Skeletal muscle satellite cell (primary cell): Measurements from ENCODE around the gene PDE2A.

Experiments
- H3K27me3 ChIP-seq: 2 replicates; pipeline ENCODE4 v1.7.0; 2013; ENCODE audit warnings: low read length; ENCODE audit not compliant: control insufficient read depth, insufficient read depth
- H3K36me3 ChIP-seq: 2 replicates; pipeline ENCODE4 v1.7.0; 2013; ENCODE audit warnings: mild to moderate bottlenecking, control low read depth, low read length; ENCODE audit not compliant: insufficient read depth
- H3K4me1 ChIP-seq: 2 replicates; pipeline ENCODE4 v1.7.0; 2013; ENCODE audit warnings: low read length; ENCODE audit not compliant: control insufficient read depth, insufficient read depth
- H3K4me2 ChIP-seq: 2 replicates; pipeline ENCODE4 v1.7.0; 2013; ENCODE audit warnings: mild to moderate bottlenecking, low read length
- H3K4me3 ChIP-seq: 2 replicates; pipeline ENCODE4 v1.7.0; 2013; ENCODE audit warnings: low read length
- H3K9ac ChIP-seq: 2 replicates; pipeline ENCODE4 v1.7.0; 2013; ENCODE audit warnings: mild to moderate bottlenecking, low read depth, low read length, moderate library complexity
- H3K9me3 ChIP-seq: replicated peaks from 2 replicates; pipeline ENCODE4 v1.7.0; 2013; ENCODE audit warnings: mild to moderate bottlenecking, control low read depth, low read length

Gene PDE2A

DNA sequence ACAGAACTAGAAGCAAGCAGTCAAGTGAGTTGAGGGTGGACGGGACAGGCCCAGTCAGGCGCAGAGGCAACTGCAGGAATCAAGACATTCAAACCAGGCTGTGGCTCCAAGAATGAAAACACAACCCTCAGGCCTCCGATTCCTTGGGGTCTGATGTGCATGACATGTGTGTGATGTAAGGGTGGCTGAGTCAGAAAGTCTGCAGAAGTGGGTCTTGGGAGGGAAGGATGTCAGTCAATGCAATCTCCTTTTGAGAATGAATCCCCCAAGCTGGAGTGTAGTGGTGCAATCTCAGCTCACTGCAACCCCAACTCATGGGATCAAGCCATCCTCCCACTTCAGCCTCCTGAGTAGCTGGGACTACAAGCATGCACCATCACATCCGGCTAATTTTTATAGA lies 15.9 kb upstream of the PDE2A start:
- no peak overlapping the region for H3K9ac ChIP-seq
- H3K4me3 ChIP-seq = no peak overlapping the region
- no peak overlapping the region for H3K4me2 ChIP-seq
- peaks cover 61% of the 10 kb centered on the region for H3K36me3 ChIP-seq
- no peaks in the 10 kb centered on the region for H3K9me3 ChIP-seq
- H3K27me3 ChIP-seq = no peaks in the 10 kb centered on the region
- H3K4me1 ChIP-seq = peaks cover 3% of the 10 kb centered on the region

DNA sequence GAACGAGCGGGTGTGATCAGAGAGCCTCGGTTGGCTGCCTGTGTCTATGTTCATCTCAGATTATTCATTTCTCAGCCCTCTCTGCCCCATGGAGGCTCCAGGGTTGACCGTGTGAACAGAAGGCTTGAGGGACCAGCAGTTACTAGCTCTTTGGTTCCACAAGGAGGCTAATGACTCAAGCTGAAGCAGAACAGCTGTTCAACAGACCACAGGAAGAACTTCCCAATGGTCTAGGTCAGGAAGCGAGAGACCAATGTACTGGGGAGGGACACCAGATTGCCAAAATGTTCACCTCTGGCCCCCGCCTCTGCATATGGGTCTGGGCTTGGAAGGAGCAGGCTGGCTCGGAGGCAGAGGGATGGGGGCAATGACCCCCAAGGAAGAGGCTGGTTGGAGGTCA lies 14.7 kb upstream of the PDE2A start:
- H3K27me3 ChIP-seq = no peaks in the 10 kb centered on the region
- H3K9ac ChIP-seq = no peak overlapping the region
- H3K4me3 ChIP-seq = no peak overlapping the region
- H3K4me2 ChIP-seq = no peak overlapping the region
- H3K9me3 ChIP-seq = no peaks in the 10 kb centered on the region
- peaks cover 14% of the 10 kb centered on the region for H3K4me1 ChIP-seq
- peaks cover 58% of the 10 kb centered on the region for H3K36me3 ChIP-seq

DNA sequence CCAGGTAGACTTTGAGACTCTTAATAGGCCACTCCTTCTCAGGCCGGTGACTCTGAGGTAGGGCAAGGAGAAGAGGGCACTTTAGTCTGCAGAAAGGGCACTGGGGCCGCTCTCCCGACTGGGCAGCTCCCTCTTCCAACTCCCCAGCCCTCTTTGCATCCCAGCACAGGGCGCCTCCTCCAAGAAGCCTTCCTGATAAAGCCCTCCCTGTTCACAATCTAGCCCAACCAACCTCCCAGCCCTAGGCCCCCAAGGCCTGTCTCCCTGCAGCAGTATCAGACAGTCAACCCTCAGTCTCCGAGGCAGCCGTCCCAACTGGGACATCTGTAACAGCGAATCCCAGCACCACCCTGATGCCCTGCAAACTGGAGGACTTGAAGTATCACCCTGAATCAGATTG lies 14.3 kb upstream of the PDE2A start:
- no peaks in the 10 kb centered on the region for H3K9me3 ChIP-seq
- no peaks in the 10 kb centered on the region for H3K27me3 ChIP-seq
- no peak overlapping the region for H3K9ac ChIP-seq
- no peak overlapping the region for H3K4me2 ChIP-seq
- no peak overlapping the region for H3K4me3 ChIP-seq
- H3K4me1 ChIP-seq = peaks cover 16% of the 10 kb centered on the region
- H3K36me3 ChIP-seq = peaks cover 56% of the 10 kb centered on the region

DNA sequence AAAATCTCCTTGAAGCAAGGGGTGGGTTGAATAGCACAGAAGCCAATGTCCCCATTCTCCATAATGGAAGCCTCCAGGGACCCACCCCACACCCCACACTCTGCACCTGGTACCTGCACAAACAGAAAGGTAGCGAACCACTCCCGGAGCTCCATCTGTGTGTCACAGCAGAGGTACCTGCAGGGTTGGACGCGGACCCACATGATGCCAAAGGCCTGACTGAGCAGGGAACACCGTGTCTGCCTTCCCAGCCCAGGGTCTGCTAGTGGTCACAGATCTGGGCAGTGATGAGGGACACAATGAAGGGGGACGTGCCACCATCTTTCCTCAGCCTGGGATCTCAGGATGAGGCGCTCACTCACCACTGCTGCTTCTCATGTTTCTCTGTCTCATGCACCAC lies 13.1 kb upstream of the PDE2A start:
- H3K36me3 ChIP-seq = peaks cover 47% of the 10 kb centered on the region
- H3K4me1 ChIP-seq = peaks cover 16% of the 10 kb centered on the region

DNA sequence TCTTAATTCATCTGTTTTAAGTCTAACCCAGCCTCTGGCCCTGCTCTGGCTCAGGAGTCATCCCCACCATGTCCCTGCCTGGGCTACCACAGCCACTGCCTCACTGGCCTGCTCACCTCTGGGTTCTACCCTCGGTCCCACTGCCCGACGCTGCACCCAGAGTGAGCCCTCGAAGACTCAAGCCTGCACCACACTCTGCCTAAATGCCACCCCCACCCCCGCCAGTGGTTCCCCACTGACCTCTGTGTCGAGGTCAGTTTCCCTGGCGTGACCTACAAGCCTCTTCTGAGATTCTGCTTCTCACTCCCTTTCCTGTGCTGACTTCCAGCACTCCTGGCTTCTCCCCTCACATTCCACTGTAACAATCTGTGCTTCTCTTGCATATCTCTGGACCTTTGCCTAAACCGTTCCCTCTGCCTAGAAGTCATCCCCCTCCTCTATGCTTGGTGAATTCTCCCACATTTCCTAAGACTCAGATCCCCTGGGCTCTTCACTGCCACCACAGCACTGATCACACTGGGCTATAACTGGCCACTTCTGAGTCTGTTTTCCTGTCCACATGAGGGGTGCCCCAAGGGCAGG lies 12.5 kb upstream of the PDE2A start:
- no peak overlapping the region for H3K9ac ChIP-seq
- peaks cover 41% of the 10 kb centered on the region for H3K36me3 ChIP-seq
- H3K4me3 ChIP-seq = no peak overlapping the region
- H3K27me3 ChIP-seq = no peaks in the 10 kb centered on the region
- H3K4me2 ChIP-seq = no peak overlapping the region
- H3K4me1 ChIP-seq = peaks cover 16% of the 10 kb centered on the region
- no peaks in the 10 kb centered on the region for H3K9me3 ChIP-seq

More for the DNA sequence above, 13.1 kb upstream of the PDE2A start:
- H3K9me3 ChIP-seq = no peaks in the 10 kb centered on the region
- no peak overlapping the region for H3K4me2 ChIP-seq
- no peak overlapping the region for H3K4me3 ChIP-seq
- H3K9ac ChIP-seq = no peak overlapping the region
- no peaks in the 10 kb centered on the region for H3K27me3 ChIP-seq

DNA sequence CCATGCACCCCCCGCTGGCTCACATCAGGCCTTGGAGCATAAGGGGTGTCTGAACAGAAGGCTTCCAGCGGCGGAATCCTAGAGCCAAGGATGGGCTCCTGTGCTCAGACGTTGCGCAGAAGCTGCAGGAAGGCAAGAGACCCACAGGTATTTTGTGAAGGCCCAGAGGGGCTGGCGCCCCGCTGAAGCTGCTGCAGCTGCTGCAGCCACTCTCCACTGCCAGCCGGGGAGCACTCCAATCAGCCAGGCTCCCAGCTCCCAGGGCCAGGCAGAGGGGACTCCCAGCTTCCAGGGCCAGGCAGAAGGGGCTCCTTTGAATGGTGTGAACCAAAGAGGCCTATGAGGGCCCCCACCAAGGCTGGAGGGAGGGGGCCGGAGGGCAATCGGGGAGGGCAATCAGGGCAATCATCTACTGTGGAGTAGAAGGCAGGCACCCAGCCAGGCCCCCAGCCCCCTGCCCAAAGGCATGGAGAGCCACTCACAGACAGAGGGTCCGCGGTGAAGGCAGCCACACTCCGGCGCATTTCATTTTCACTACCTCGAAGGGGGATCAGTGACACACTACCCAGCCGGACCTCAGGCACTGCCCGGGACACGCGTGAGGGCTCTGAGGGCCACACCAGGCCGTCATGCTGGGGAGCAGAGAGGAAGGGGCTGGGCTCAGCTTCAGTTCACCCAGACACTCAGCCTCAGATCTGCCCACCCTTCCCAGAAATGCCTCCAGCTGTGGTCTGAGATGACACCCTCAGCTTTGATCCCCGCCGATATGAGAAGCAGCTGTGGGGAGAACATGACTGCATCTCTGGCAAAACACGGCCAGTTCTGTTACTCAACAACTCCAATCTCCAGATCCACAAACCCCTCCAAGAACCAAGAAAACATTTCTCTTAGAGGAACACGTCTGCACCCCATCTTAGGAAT lies 11.6 kb upstream of the PDE2A start:
- no peak overlapping the region for H3K4me3 ChIP-seq
- peaks cover 33% of the 10 kb centered on the region for H3K36me3 ChIP-seq
- H3K4me1 ChIP-seq = peaks cover 16% of the 10 kb centered on the region
- H3K27me3 ChIP-seq = peaks cover 6% of the 10 kb centered on the region
- H3K9me3 ChIP-seq = no peaks in the 10 kb centered on the region
- H3K4me2 ChIP-seq = no peak overlapping the region
- H3K9ac ChIP-seq = no peak overlapping the region

DNA sequence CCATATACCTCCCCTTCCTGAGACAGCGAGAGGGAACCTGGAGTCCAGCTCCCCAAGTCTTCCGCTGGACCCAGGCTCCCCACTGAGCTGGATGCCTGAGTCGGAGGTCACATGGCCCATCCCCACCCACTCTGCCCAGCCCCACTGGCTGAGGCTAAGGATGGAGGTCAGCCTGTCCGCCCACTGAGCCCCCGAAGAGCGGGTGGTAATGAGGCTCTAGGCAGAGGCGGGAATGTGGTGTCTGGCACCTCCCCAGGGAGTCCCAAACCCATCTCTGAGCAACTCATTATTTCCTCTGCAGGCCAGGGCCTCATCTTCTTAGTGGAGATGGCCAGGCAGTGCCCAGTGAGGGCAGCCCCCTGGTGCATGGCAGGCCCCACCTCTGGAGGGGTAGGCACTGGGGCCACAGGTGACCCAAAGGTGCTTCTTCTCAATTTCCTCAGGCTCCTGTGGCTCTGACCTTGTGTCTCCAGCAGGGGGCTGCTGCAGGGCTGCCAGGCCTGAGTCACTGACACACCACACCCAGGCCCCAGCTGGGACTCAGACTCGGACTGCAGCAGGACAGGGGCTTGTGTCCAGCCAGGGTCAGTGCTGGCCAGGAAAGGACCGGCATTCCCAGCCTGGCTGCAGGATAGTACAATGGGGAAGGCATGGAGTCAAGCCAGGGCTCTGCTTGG lies 10.2 kb upstream of the PDE2A start:
- Histone ChIP-seq H3K4me1 (peaks cover 16% of the 10 kb centered on the region), H3K4me3 (no peak overlapping the region), H3K9me3 (no peaks in the 10 kb centered on the region), H3K36me3 (peaks cover 24% of the 10 kb centered on the region), H3K27me3 (peaks cover 19% of the 10 kb centered on the region), H3K9ac (no peak overlapping the region), H3K4me2 (no peak overlapping the region)

DNA sequence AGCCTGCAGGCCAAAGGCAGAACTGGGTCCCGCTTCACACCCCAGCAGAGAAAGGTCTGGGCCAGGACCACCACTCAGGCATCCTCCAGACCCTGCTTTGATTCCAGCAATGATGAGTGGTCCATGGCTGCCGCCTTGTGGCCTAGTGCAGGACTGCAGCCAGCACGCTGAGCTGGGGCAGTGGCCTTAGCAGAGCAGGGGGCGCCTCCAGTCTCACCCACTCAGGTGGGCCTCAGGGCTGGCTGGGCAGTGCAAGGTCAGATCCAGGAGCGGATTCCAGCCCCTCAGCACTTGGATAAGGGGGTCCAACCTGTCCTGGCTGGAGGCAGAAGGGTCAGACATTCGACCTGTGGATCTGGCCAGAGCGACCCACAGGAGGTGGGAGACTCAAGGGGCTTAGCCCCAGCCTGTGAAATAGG lies 9.6 kb upstream of the PDE2A start:
- H3K4me1 ChIP-seq = peaks cover 16% of the 10 kb centered on the region
- no peak overlapping the region for H3K4me2 ChIP-seq
- no peak overlapping the region for H3K4me3 ChIP-seq
- H3K36me3 ChIP-seq = peaks cover 24% of the 10 kb centered on the region
- H3K27me3 ChIP-seq = peaks cover 25% of the 10 kb centered on the region
- H3K9ac ChIP-seq = no peak overlapping the region
- no peaks in the 10 kb centered on the region for H3K9me3 ChIP-seq

DNA sequence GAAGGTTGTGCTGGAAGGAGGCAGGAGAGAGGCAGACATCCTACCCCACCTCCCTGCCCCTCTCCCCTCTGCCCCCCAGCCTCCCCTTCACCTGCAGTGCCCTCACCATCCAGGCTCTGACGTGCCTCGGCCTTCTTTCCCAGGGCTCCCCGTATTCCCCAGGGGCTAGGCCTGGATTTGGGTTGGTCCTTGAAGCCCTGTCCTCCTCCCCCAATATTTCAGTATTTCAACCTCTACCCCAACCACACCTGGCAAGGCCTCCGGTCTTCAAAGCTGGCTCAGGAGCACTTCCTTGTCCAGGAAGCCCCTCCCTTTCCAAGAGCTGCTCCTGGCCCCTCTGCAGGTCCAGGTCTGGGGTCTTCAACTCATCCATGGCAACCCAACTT lies 8.6 kb upstream of the PDE2A start:
- peaks cover 24% of the 10 kb centered on the region for H3K36me3 ChIP-seq

DNA sequence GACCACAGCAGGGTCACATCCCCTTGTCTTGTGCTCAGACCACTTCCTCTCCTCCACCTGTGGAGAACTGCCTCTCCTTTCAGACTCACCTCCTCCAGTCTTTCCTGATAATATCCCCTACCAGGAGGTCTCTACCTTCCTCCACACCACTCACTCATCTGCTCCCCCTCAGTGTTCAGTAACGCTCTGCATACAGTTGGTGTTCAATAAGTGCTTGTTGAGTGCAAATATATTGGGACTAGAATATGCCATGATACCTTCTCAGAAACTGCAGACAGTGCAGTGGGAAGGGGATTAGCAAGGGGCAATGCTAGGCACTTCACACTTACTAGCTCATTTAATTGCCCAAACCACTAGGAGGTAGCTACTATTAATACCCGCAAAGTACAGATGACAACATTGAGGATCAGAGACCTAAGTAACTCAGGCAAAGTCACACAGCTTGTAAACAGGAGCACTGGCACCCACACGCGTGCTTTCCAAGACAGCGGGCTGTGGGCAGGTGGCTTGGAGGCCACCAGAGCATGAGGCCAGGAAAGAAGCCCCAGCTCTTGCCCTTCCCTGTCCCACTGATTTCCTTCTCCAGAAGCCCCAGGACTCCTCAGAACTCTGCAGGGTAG lies 8.1 kb upstream of the PDE2A start:
- H3K4me3 ChIP-seq = no peak overlapping the region
- no peak overlapping the region for H3K9ac ChIP-seq
- H3K9me3 ChIP-seq = no peaks in the 10 kb centered on the region
- H3K36me3 ChIP-seq = peaks cover 21% of the 10 kb centered on the region
- H3K4me1 ChIP-seq = peaks cover 16% of the 10 kb centered on the region
- H3K4me2 ChIP-seq = no peak overlapping the region
- H3K27me3 ChIP-seq = peaks cover 39% of the 10 kb centered on the region

More for the DNA sequence above, 8.6 kb upstream of the PDE2A start:
- H3K9ac ChIP-seq = no peak overlapping the region
- no peak overlapping the region for H3K4me3 ChIP-seq
- H3K9me3 ChIP-seq = no peaks in the 10 kb centered on the region
- peaks cover 16% of the 10 kb centered on the region for H3K4me1 ChIP-seq
- no peak overlapping the region for H3K4me2 ChIP-seq
- H3K27me3 ChIP-seq = peaks cover 35% of the 10 kb centered on the region
